GM19438 (cell line): Measurements from ENCODE around the gene SLC29A2.

Source experiments
- ATAC-seq: cut with Tn5 transposase; IDR thresholded peaks from one replicate; pipeline ENCODE4 v1.9.1; 2021; ENCODE audit warnings: low read depth; ENCODE audit not compliant: unreplicated experiment

SLC29A2 gene

GRCh38 chr11:66335531-66336233 lies 35.9 kb downstream of the SLC29A2 start:
- no peak for ATAC-seq

- ATAC-seq, result no peak
These were observed 36.7 kb downstream of the SLC29A2 start for GRCh38 chr11:66334605-66335442.

DNA sequence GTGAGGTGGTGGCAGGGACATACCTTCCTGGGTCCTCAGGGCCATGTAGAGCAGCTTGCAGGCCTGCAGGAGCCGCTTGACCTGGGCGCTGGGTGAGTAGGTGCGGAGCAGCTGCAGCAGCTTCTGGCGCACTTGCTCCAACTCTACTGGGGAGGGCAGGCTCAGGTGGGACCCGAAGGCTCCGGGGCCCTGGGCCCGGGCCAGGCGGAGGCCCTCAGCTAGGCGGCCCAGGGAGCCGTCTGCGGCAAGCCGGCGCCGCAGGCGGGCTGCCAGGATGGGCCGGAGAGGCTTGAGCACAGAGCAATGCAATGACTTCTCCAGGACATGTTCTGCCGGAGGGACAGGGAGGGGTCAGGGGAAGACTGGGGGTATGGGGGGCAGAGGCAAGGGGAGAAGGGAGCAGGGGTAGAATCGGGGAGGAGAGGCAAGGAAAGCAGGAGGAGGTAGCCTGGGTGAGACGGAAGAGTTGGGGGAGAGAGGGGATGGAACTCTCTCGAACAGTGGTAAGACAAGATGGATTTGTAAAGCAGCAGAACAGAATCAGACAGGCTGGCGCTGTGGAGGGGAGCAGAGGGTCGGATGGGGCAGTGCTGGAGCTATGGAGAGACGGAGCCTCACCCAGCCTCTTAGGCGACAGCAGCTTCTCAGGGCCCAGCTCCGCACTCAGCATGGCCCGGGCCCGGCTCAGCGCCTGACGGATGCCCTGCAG lies 37.5 kb downstream of the SLC29A2 start:
- ATAC-seq, result no peak

GRCh38 chr11:66333220-66333877 lies 38.2 kb downstream of the SLC29A2 start:
- no peak for ATAC-seq

- ATAC-seq, result no peak
These were observed 39.0 kb downstream of the SLC29A2 start for GRCh38 chr11:66332371-66333219.

DNA sequence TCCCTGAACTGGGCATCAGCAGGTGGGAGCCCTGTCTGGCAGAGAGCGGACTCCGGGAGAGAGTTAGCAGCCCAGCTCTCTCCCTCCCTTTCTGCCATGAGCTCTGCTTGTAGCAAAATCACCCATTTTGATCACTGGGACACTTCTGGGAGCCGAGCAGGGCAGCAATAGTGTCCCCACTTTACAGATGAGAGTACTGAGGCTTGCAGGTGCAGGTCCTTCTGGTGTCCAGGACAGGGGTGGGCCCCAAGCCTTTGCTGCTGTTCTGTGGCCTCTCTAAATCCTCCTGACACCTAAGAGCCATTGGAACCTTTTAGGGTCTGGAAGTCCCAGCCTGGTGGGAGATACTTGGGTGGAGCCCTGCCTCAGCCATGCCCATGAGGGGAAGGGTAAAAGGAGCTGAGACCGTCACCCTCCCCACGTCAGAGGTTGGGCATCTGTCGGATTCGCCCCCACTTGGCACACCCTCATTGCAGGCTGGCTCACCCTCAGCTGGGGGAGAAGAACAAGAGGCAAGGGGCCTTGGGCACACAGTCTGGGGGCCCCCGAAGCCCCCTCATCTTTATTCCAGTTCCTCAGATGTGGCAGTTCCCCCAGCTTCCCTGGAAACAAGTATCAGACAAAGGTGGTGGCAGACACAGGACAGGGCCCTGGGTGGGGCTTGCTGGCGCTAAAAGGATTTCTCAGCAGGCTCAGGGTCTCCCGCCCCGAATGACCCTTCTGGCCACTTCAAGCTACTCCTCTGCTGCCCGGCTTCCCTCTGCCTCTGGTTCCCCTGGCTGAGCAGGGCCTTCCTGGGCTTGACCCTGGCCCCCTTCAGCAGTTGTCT lies 39.8 kb downstream of the SLC29A2 start:
- ATAC-seq, result no peak

GRCh38 chr11:66330931-66331330 lies 40.6 kb downstream of the SLC29A2 start:
- ATAC-seq, result no peak

DNA sequence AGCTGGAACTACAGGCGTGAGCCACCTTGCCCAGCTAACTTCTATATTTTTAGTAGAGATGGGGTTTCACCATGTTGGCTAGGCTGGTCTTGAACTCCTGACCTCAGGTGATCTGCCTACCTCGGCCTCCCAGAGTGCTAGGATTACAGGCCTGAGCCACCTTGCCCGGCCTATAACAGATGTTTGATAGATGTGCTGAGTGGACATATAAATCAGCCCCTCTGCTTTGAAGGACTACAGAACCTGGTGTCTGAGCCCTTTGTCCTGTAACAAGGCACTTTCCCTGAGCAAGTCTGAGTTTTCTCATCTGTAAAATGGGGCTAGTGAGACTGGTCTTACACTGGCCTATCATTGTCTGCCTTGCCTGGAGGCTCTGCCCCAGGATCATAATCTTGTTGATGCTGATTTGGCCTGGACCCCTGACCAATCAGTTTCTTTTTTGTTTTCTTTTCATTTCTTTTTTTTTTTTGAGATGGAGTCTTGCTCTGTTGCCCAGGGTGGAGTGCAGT lies 42.3 kb downstream of the SLC29A2 start:
- ATAC-seq, result no peak

- no peak for ATAC-seq
These were observed 43.0 kb downstream of the SLC29A2 start for GRCh38 chr11:66328302-66329144.

DNA sequence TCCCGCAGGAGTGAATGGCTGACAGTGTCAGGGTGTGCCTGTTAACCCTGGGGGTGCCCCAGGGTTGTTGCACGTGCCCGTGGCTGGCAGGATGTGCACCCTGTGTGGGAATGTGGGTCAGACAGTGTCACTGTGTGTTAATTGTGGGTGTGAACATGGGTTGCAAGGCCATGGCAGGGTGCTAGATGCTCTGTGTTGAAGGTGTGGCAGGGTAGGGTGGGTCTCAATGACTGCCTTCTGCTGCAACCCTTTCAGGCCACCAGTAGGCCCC lies 43.6 kb downstream of the SLC29A2 start:
- no peak for ATAC-seq

DNA sequence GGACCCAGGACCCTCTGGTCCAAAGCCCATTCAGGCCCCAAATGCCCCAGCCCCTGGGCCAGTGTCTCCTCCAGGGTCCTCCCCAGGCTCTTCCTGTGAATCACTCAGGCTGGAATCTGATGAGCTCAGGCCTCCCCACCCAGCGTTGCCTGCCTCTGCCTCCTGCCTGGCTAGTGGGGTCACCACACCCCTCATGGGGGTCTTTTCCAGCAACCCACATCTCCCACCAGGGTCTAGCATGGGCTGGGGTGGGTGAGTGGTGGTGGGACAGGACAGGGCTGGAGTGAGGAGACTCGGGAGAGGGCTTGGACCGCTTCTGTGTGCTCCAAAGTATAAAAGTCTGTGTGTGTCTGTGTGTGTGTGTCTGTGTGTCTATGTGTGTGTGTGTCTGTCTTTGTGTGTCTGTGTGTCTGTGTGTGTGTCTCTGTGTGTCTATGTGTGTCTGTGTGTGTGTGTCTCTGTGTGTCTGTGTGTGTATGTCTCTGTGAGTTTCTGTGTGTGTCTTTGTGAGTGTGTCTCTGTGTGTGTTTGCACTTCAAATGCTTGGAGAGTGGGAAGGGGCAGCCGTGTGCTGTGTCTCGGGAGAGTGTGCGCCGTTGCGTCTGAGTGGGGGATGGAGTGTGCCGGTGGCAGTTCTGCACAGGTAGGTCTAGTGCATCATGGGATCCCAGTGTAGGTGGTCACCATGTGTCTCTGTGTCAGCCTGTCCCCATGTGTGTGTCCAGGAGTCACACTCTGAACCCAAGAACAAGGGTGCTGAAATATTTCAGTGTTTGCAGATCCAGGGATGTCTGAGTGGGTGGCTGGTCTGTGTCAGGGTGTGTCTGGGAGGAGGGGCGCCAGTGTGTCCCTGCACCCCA lies 44.2 kb downstream of the SLC29A2 start:
- no peak for ATAC-seq

DNA sequence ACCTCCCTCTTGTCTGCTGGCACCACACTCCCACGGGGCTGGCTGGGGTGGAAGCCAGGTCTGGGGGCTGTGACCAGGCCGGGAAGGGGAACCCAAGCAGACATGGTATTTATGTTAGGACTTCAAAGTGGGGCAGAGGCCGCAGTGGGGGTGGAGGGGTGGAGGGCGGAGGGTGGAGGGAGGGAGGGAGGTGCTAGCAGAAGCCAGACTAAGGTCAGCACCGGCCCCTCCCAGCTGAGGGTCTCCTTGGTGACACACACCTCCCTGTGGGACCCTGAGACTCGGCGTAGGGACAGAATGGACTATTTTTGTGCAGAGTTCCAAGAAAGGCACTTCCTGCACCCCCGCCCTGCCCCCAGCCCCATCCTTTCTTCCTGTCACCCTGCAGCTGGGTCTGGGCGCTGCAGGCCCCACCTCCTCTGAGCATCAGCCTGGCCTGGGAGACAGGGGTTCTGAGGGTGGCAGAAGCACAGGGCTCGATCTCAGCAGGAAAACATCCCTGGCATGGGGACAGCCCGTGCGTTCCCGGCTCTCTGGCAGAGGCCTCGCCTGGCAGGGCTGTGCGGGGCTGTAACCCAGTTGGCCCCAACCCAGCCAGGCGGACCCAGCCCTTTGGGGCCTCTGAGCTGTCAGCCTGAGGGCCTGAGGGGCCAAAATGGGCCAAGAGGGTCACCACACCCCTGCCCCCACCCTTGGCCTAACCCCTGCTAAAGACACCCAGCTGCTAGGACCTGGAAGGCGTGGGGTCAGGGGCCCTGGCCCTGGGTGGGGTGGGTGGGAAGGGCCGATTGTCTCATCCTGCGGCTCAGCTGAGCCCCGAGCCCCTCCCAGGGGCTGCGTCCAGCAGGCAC lies 45.1 kb downstream of the SLC29A2 start:
- no peak for ATAC-seq

GRCh38 chr11:66325263-66325671 lies 46.3 kb downstream of the SLC29A2 start:
- ATAC-seq, result no peak

- ATAC-seq, result no peak
These were observed 46.9 kb downstream of the SLC29A2 start for GRCh38 chr11:66324664-66325063.

GRCh38 chr11:66323684-66324083 lies 47.9 kb downstream of the SLC29A2 start:
- ATAC-seq, result no peak

GRCh38 chr11:66322732-66323427 lies 48.7 kb downstream of the SLC29A2 start:
- ATAC-seq, result no peak
